Rectal smooth muscle tissue (tissue), 1 donor: ENCODE results near the gene ITFG1.

ENCODE experiments used
- H3K27ac ChIP-seq: one replicate; pipeline ENCODE4 v1.7.0; 2013; ENCODE audit warnings: low read depth, low read length, inconsistent platforms
- H3K27me3 ChIP-seq: one replicate; pipeline ENCODE4 v1.7.0; 2013; ENCODE audit warnings: low read length; ENCODE audit not compliant: control insufficient read depth, insufficient read depth
- H3K36me3 ChIP-seq: one replicate; pipeline ENCODE4 v1.7.0; 2013; ENCODE audit warnings: low read length; ENCODE audit not compliant: control insufficient read depth, insufficient read depth
- H3K4me1 ChIP-seq: one replicate; pipeline ENCODE4 v1.7.0; 2013; ENCODE audit warnings: low read length; ENCODE audit not compliant: control insufficient read depth, insufficient read depth
- H3K4me3 ChIP-seq: one replicate; pipeline ENCODE4 v1.7.0; 2013; ENCODE audit warnings: low read length
- H3K9ac ChIP-seq: one replicate; pipeline ENCODE4 v1.7.0; 2013; ENCODE audit warnings: low read length

ITFG1 gene

GRCh38 chr16:47284999-47285398, 175.9 kb downstream of the ITFG1 start:
- H3K4me3 ChIP-seq: no peak overlapping the region
- H3K36me3 ChIP-seq: peaks cover 2% of the 10 kb centered on the region
- H3K27ac ChIP-seq: no peak overlapping the region
- no peak overlapping the region for H3K9ac ChIP-seq
- no peaks in the 10 kb centered on the region for H3K27me3 ChIP-seq
- no peaks in the 10 kb centered on the region for H3K4me1 ChIP-seq

- no peak overlapping the region for H3K9ac ChIP-seq
- H3K27ac ChIP-seq: no peak overlapping the region
- no peaks in the 10 kb centered on the region for H3K4me1 ChIP-seq
- no peak overlapping the region for H3K4me3 ChIP-seq
- no peaks in the 10 kb centered on the region for H3K36me3 ChIP-seq
- H3K27me3 ChIP-seq: no peaks in the 10 kb centered on the region
Observed at GRCh38 chr16:47278306-47278970, 182.4 kb downstream of the ITFG1 start.

GRCh38 chr16:47276522-47276921, 184.3 kb downstream of the ITFG1 start:
- Histone ChIP-seq H3K9ac (no peak overlapping the region), H3K4me3 (no peak overlapping the region), H3K4me1 (no peaks in the 10 kb centered on the region), H3K27me3 (no peaks in the 10 kb centered on the region), H3K36me3 (no peaks in the 10 kb centered on the region), H3K27ac (no peak overlapping the region)

- H3K27me3 ChIP-seq: no peaks in the 10 kb centered on the region
- H3K4me1 ChIP-seq: no peaks in the 10 kb centered on the region
- H3K27ac ChIP-seq: no peak overlapping the region
- peaks cover 2% of the 10 kb centered on the region for H3K36me3 ChIP-seq
- H3K4me3 ChIP-seq: no peak overlapping the region
- no peak overlapping the region for H3K9ac ChIP-seq
Observed at GRCh38 chr16:47262938-47263337, 197.9 kb downstream of the ITFG1 start.

- Histone ChIP-seq H3K9ac (no peak overlapping the region), H3K27me3 (no peaks in the 10 kb centered on the region), H3K27ac (no peak overlapping the region), H3K36me3 (peaks cover 8% of the 10 kb centered on the region), H3K4me1 (no peaks in the 10 kb centered on the region), H3K4me3 (no peak overlapping the region)
Observed at GRCh38 chr16:47260503-47260902, 200.4 kb downstream of the ITFG1 start.

- Histone ChIP-seq H3K27ac (no peak overlapping the region), H3K4me3 (no peak overlapping the region), H3K36me3 (peaks cover 8% of the 10 kb centered on the region), H3K27me3 (no peaks in the 10 kb centered on the region), H3K4me1 (no peaks in the 10 kb centered on the region), H3K9ac (no peak overlapping the region)
Observed at GRCh38 chr16:47258874-47259461, 201.9 kb downstream of the ITFG1 start.

- Histone ChIP-seq H3K4me3 (no peak overlapping the region), H3K4me1 (no peaks in the 10 kb centered on the region), H3K9ac (no peak overlapping the region), H3K36me3 (peaks cover 8% of the 10 kb centered on the region), H3K27ac (no peak overlapping the region), H3K27me3 (no peaks in the 10 kb centered on the region)
Observed at GRCh38 chr16:47254756-47255155, 206.1 kb downstream of the ITFG1 start.

- no peak overlapping the region for H3K4me3 ChIP-seq
- H3K4me1 ChIP-seq: no peaks in the 10 kb centered on the region
- no peaks in the 10 kb centered on the region for H3K36me3 ChIP-seq
- no peak overlapping the region for H3K9ac ChIP-seq
- H3K27ac ChIP-seq: no peak overlapping the region
- no peaks in the 10 kb centered on the region for H3K27me3 ChIP-seq
Observed at GRCh38 chr16:47250983-47251382, 209.9 kb downstream of the ITFG1 start.

- H3K36me3 ChIP-seq: no peaks in the 10 kb centered on the region
- no peak overlapping the region for H3K4me3 ChIP-seq
- no peak overlapping the region for H3K9ac ChIP-seq
- H3K27ac ChIP-seq: no peak overlapping the region
- H3K4me1 ChIP-seq: no peaks in the 10 kb centered on the region
- no peaks in the 10 kb centered on the region for H3K27me3 ChIP-seq
Observed at GRCh38 chr16:47247690-47248089, 213.2 kb downstream of the ITFG1 start.

GRCh38 chr16:47244206-47244605, 216.7 kb downstream of the ITFG1 start:
- H3K4me1 ChIP-seq: no peaks in the 10 kb centered on the region
- no peaks in the 10 kb centered on the region for H3K27me3 ChIP-seq
- no peak overlapping the region for H3K4me3 ChIP-seq
- no peaks in the 10 kb centered on the region for H3K36me3 ChIP-seq
- no peak overlapping the region for H3K27ac ChIP-seq
- no peak overlapping the region for H3K9ac ChIP-seq

GRCh38 chr16:47241061-47241460, 219.8 kb downstream of the ITFG1 start:
- H3K27ac ChIP-seq: no peak overlapping the region
- no peak overlapping the region for H3K9ac ChIP-seq
- H3K4me1 ChIP-seq: no peaks in the 10 kb centered on the region
- H3K27me3 ChIP-seq: no peaks in the 10 kb centered on the region
- peaks cover 3% of the 10 kb centered on the region for H3K36me3 ChIP-seq
- H3K4me3 ChIP-seq: no peak overlapping the region

- no peaks in the 10 kb centered on the region for H3K4me1 ChIP-seq
- H3K36me3 ChIP-seq: peaks cover 3% of the 10 kb centered on the region
Observed at GRCh38 chr16:47236716-47237115, 224.1 kb downstream of the ITFG1 start.

GRCh38 chr16:47230296-47230695, 230.6 kb downstream of the ITFG1 start:
- H3K36me3 ChIP-seq: no peaks in the 10 kb centered on the region
- no peaks in the 10 kb centered on the region for H3K4me1 ChIP-seq
- H3K9ac ChIP-seq: no peak overlapping the region
- no peaks in the 10 kb centered on the region for H3K27me3 ChIP-seq
- H3K4me3 ChIP-seq: no peak overlapping the region
- no peak overlapping the region for H3K27ac ChIP-seq

More at GRCh38 chr16:47236716-47237115, 224.1 kb downstream of the ITFG1 start:
- Histone ChIP-seq H3K27me3 (no peaks in the 10 kb centered on the region), H3K9ac (no peak overlapping the region), H3K27ac (no peak overlapping the region), H3K4me3 (no peak overlapping the region)
